ENCODE measurements around the gene AKAP10. TPM values are rescaled to one million over a fixed set of nuclear protein-coding genes. Genes with fewer than 3 reads are reported as not detected.

The AKAP10 gene
- total and polyA plus RNA-seq, 2 donors (not counting 3 experiments of a cell fraction or from before 2014, with no cell fraction given) = 10.0 to 27.1 TPM

- no peaks in the 10 kb centered on the region for H3K36me3 ChIP-seq (ENCODE audit: control insufficient read depth in 2 of 2, extremely low read depth in 1 of 2, insufficient read depth in 2 of 2, low read length in 2 of 2)
- TF ChIP-seq GATA2 (IDR thresholded peaks at IDR 0.05; ENCODE audit: insufficient read depth, insufficient read length, low read depth, low read length) (no peak), POLR2AphosphoS5 (IDR thresholded peaks at IDR 0.05; ENCODE audit: insufficient read depth, low read depth, low read length) (no peak), MYC (IDR thresholded peaks at IDR 0.05; ENCODE audit: low read depth, low read length) (no peak), EZH2 (IDR thresholded peaks at IDR 0.05; ENCODE audit: borderline replicate concordance, low read depth, low read length, severe bottlenecking) (no peak), JUN (IDR thresholded peaks at IDR 0.05; ENCODE audit: borderline replicate concordance, insufficient read depth, insufficient read length, low read depth) (no peak), CTCF (IDR thresholded peaks at IDR 0.05; ENCODE audit: extremely low read depth in 1 of 2, insufficient read depth in 1 of 2, low read depth in 1 of 2, low read length in 2 of 2) (no peak), FOS (IDR thresholded peaks at IDR 0.05; ENCODE audit: borderline replicate concordance, insufficient read depth, low read length) (no peak), MAX (IDR thresholded peaks at IDR 0.05; ENCODE audit: insufficient read depth, insufficient read length) (no peak), POLR2A (IDR thresholded peaks at IDR 0.05; ENCODE audit: low read depth, low read length) (no peak)
- DNase-seq (ENCODE audit: low read depth, low spot score) = no peak
- no peak overlapping the region for H3K4me3 ChIP-seq (replicated peaks in 1 of 3; ENCODE audit: insufficient read depth in 1 of 3, low read depth in 1 of 3, low read length in 3 of 3)
- dilution Hi-C loops (cut with MboI; ENCODE audit: extremely low pct_ligation_motif_present, low sequenced_read_pairs) = no loop called here
- H3K27me3 ChIP-seq (ENCODE audit: control insufficient read depth in 2 of 2, insufficient read depth in 2 of 2, low read length in 2 of 2) = peaks cover 15 to 36% of the 10 kb centered on the region in 2 experiments
- intact Hi-C loops (cut with micrococcal nuclease) = no loop called here
- no peaks in the 10 kb centered on the region for H3K79me2 ChIP-seq (ENCODE audit: control insufficient read depth, insufficient read depth, low read length)
- H3K9me1 ChIP-seq (replicated peaks; ENCODE audit: control insufficient read depth, extremely low read depth, insufficient read depth, low read length) = no peaks in the 10 kb centered on the region
- CTCF ChIA-PET = interaction anchor here (1.3 to 6.2 kb wide), 2 partner anchors 16 to 19 kb away, joined by 3 to 95 read pairs; no protein-coding TSS in a partner anchor
- POLR2A ChIA-PET = no interaction called here
- H3K9me3 ChIP-seq (replicated peaks; ENCODE audit: control insufficient read depth, insufficient read depth, low read length) = no peaks in the 10 kb centered on the region
- no peak overlapping the region for H3K27ac ChIP-seq (ENCODE audit: insufficient read depth, low read depth, low read length)
- no peak overlapping the region for H3K4me2 ChIP-seq (ENCODE audit: insufficient read depth, low read length)
- H3K9ac ChIP-seq (replicated peaks; ENCODE audit: extremely low read depth, insufficient read depth, low read length) = no peak overlapping the region
- H2AFZ ChIP-seq (ENCODE audit: low read depth, low read length) = no peak overlapping the region
- H4K20me1 ChIP-seq (replicated peaks; ENCODE audit: control insufficient read depth, extremely low read depth, insufficient read depth, low read length) = peaks cover 4% of the 10 kb centered on the region
- peaks cover 9% of the 10 kb centered on the region for H3K4me1 ChIP-seq (ENCODE audit: control insufficient read depth, extremely low read depth, insufficient read depth, low read length)
- BruUV-seq (replicated peaks) = no TSS peak
- FAIRE-seq = no peak
Measured at GRCh38 chr17:20012017-20012536, 34.4 kb upstream of the AKAP10 start.
